HEK293 (cell line): ENCODE measurements around the gene HEXIM1.

ENCODE experiments used
- CTCF ChIA-PET: fragments of 350-600 bp; formaldehyde crosslinking; extraction: SDS; loops from one replicate; lab custom pipeline; 2021; ENCODE audit warnings: antibody characterized with exemption; lab: Yijun Ruan, JAX
- POLR2A ChIA-PET: fragments of 300-600 bp; formaldehyde crosslinking; extraction: SDS; loops from one replicate; lab custom pipeline; 2020; ENCODE audit warnings: antibody characterized with exemption, inconsistent platforms; lab: Yijun Ruan, JAX
- H3K27ac ChIP-seq: fragments of 200-500 bp; sonication (Bioruptor generic); 2 replicates; pipeline ENCODE4 v1.5.1; 2014; ENCODE audit warnings: low read depth, low read length, control low read depth, inconsistent platforms; ENCODE audit errors: extremely low read depth
- H3K36me3 ChIP-seq, 2 experiments: fragments of 200-500 bp in 1 of 2; sonication (Bioruptor generic) in 1 of 2; 1 replicate in 1 of 2; 2 replicates in 1 of 2; pipeline ENCODE4 v1.5.1; 2014 to 2017; ENCODE audit warnings: inconsistent platforms in 2 of 2, low read length in 2 of 2; ENCODE audit not compliant: control insufficient read depth in 2 of 2, insufficient read depth in 1 of 2
- H3K4me1 ChIP-seq: fragments of 200-500 bp; sonication (Bioruptor generic); 2 replicates; pipeline ENCODE4 v1.5.1; 2014; ENCODE audit warnings: mild to moderate bottlenecking, low read length, inconsistent platforms; ENCODE audit not compliant: control insufficient read depth, insufficient read depth
- H3K4me3 ChIP-seq: 2 replicates; pipeline ENCODE4 v1.5.1; 2011; ENCODE audit warnings: low read depth, mild to moderate bottlenecking, control low read depth, low read length, moderate library complexity
- H3K9me3 ChIP-seq: fragments of 200-500 bp; sonication (Bioruptor generic); 2 replicates; pipeline ENCODE4 v1.5.1; 2014; ENCODE audit warnings: low read depth, low read length, inconsistent platforms; ENCODE audit not compliant: control insufficient read depth, insufficient read depth
- ELK4 ChIP-seq: IDR thresholded peaks from 2 replicates; pipeline ENCODE4 v1.6.1; 2011; ENCODE audit warnings: mild to moderate bottlenecking, low read depth, low read length, borderline replicate concordance
- GLI2 ChIP-seq: fragments of 450-650 bp; formaldehyde crosslinking; IDR thresholded peaks from 2 replicates; pipeline ENCODE4; 2017; ENCODE audit warnings: missing biosample characterization, missing genetic modification characterization, low read depth, borderline replicate concordance
- HOXA7 ChIP-seq: sonication (generic); formaldehyde crosslinking; IDR thresholded peaks from 2 replicates; pipeline ENCODE4 v1.8.1; 2022; ENCODE audit warnings: missing genetic modification reagents, borderline replicate concordance
- OVOL3 ChIP-seq: fragments of 450-650 bp; formaldehyde crosslinking; IDR thresholded peaks from 2 replicates; pipeline ENCODE4 v1.5.1; 2016; ENCODE audit warnings: missing biosample characterization, missing genetic modification characterization
- PATZ1 ChIP-seq: fragments of 450-650 bp; formaldehyde crosslinking; IDR thresholded peaks from 2 replicates; pipeline ENCODE4 v1.5.1; 2016; ENCODE audit warnings: missing biosample characterization, missing genetic modification characterization
- PRDM4 ChIP-seq: fragments of 450-650 bp; formaldehyde crosslinking; IDR thresholded peaks from 2 replicates; pipeline ENCODE4 v1.5.1; 2017; ENCODE audit warnings: missing biosample characterization, missing genetic modification characterization
- RBAK ChIP-seq: fragments of 450-650 bp; formaldehyde crosslinking; IDR thresholded peaks from 2 replicates; pipeline ENCODE4 v1.5.1; 2016; ENCODE audit warnings: missing biosample characterization, missing genetic modification characterization
- YY2 ChIP-seq: fragments of 450-650 bp; formaldehyde crosslinking; IDR thresholded peaks from 2 replicates; pipeline ENCODE4 v1.5.1; 2016; ENCODE audit warnings: missing biosample characterization, missing genetic modification characterization
- ZBTB26 ChIP-seq: fragments of 450-650 bp; formaldehyde crosslinking; optimal IDR thresholded peaks from 2 replicates; pipeline ENCODE3; 2016; ENCODE audit warnings: missing biosample characterization, mild to moderate bottlenecking, missing genetic modification characterization
- ZFP3 ChIP-seq: fragments of 450-650 bp; formaldehyde crosslinking; IDR thresholded peaks from 2 replicates; pipeline ENCODE4 v1.5.1; 2016; ENCODE audit warnings: low read depth, missing biosample characterization, missing genetic modification characterization
- ZIC2 ChIP-seq: fragments of 450-650 bp; formaldehyde crosslinking; IDR thresholded peaks from 2 replicates; pipeline ENCODE4 v1.5.1; 2016; ENCODE audit warnings: missing biosample characterization, missing genetic modification characterization
- ZNF214 ChIP-seq: fragments of 450-650 bp; formaldehyde crosslinking; IDR thresholded peaks from 2 replicates; pipeline ENCODE4 v1.5.1; 2017; ENCODE audit warnings: missing biosample characterization, mild to moderate bottlenecking, missing genetic modification characterization, borderline replicate concordance
- ZNF24 ChIP-seq: fragments of 450-650 bp; formaldehyde crosslinking; IDR thresholded peaks from 2 replicates; pipeline ENCODE4 v1.5.1; 2016; ENCODE audit warnings: missing biosample characterization, missing genetic modification characterization
- ZNF274 ChIP-seq, 2 experiments: fragments of 200-500 bp in 1 of 2; fragments of 450-650 bp in 1 of 2; sonication (Bioruptor generic) in 1 of 2; formaldehyde crosslinking in 1 of 2; IDR thresholded peaks; 2 replicates each; pipeline versions ENCODE4 v1.5.1 to v1.6.1; 2014 to 2016; ENCODE audit warnings: borderline replicate concordance in 1 of 2, inconsistent platforms in 1 of 2, low read length in 1 of 2, missing biosample characterization in 1 of 2, missing genetic modification characterization in 1 of 2
- ZNF292 ChIP-seq: fragments of 450-650 bp; formaldehyde crosslinking; IDR thresholded peaks from 2 replicates; pipeline ENCODE4 v1.5.1; 2016; ENCODE audit warnings: low read depth, missing biosample characterization, missing genetic modification characterization, borderline replicate concordance
- ZNF366 ChIP-seq: fragments of 450-650 bp; formaldehyde crosslinking; conservative IDR thresholded peaks from 2 replicates; pipeline ENCODE4 v1.5.1; 2016; ENCODE audit warnings: missing biosample characterization, missing genetic modification characterization
- ZNF37A ChIP-seq: fragments of 450-650 bp; IDR thresholded peaks from 2 replicates; pipeline ENCODE4 v1.5.1; 2018; ENCODE audit warnings: missing biosample characterization, missing genetic modification characterization
- ZNF423 ChIP-seq: fragments of 450-650 bp; formaldehyde crosslinking; IDR thresholded peaks from 2 replicates; pipeline ENCODE4 v1.5.1; 2016; ENCODE audit warnings: missing biosample characterization, missing genetic modification characterization
- ZNF521 ChIP-seq: fragments of 450-650 bp; formaldehyde crosslinking; IDR thresholded peaks from 2 replicates; pipeline ENCODE4 v1.5.1; 2017; ENCODE audit warnings: missing biosample characterization, mild to moderate bottlenecking, missing genetic modification characterization
- ZNF561 ChIP-seq: fragments of 450-650 bp; IDR thresholded peaks from 2 replicates; pipeline ENCODE4 v1.5.1; 2018; ENCODE audit warnings: missing biosample characterization, missing genetic modification characterization, borderline replicate concordance
- ZNF624 ChIP-seq: fragments of 450-650 bp; formaldehyde crosslinking; IDR thresholded peaks from 2 replicates; pipeline ENCODE4 v1.5.1; 2017; ENCODE audit warnings: missing biosample characterization, missing genetic modification characterization
- ZNF626 ChIP-seq: fragments of 450-650 bp; sonication (Bioruptor Pico); formaldehyde crosslinking; IDR thresholded peaks from 2 replicates; pipeline ENCODE4 v1.5.1; 2018; ENCODE audit warnings: missing biosample characterization, missing genetic modification characterization, inconsistent platforms
- ZNF639 ChIP-seq: fragments of 450-650 bp; formaldehyde crosslinking; IDR thresholded peaks from 2 replicates; pipeline ENCODE4 v1.5.1; 2016; ENCODE audit warnings: missing biosample characterization, missing genetic modification characterization
- ZNF654 ChIP-seq: fragments of 450-650 bp; formaldehyde crosslinking; IDR thresholded peaks from 2 replicates; pipeline ENCODE4 v1.5.1; 2016; ENCODE audit warnings: low read depth, missing biosample characterization, missing genetic modification characterization
- ZNF707 ChIP-seq: fragments of 450-650 bp; formaldehyde crosslinking; IDR thresholded peaks from 2 replicates; pipeline ENCODE4 v1.5.1; 2016; ENCODE audit warnings: missing biosample characterization, missing genetic modification characterization
- ZNF76 ChIP-seq: fragments of 450-650 bp; formaldehyde crosslinking; IDR thresholded peaks from 2 replicates; pipeline ENCODE4; 2016; ENCODE audit warnings: low read depth, missing biosample characterization, missing genetic modification characterization, borderline replicate concordance

The HEXIM1 gene

GRCh38 chr17:45127548-45128300, 20.6 kb upstream of the HEXIM1 start:
- H3K36me3 ChIP-seq, result 0 out of 3 replicates have a peak, but pooled peaks cover 0 to 4% of the 10 kb centered on the region in 2 experiments
- H3K4me1 ChIP-seq, result peaks cover 7% of the 10 kb centered on the region
- ChIA-PET CTCF (interaction anchor here (0.7 to 6.2 kb wide), 5 partner anchors 9 to 207 kb away, joined by 3 to 24 read pairs (median 7); no protein-coding TSS in a partner anchor), POLR2A (interaction anchor here (0.6 to 1.8 kb wide), 4 partner anchors 16 to 66 kb away, joined by 4 to 5 read pairs (median 4); partner anchors contain the start of genes HEXIM1, HEXIM2 and NMT1)
- peak overlapping the region; percentile 12; the same call in 1 of the 2 replicates for H3K27ac ChIP-seq
- no peaks in the 10 kb centered on the region for H3K9me3 ChIP-seq
- no peak overlapping the region for H3K4me3 ChIP-seq
- TF ChIP-seq HOXA7 (no peak), ZBTB26 (no peak), PATZ1 (tag by site-specific recombination) (peak; percentile 74), GLI2 (no peak), RBAK (tag by site-specific recombination) (no peak), ZNF24 (tag by site-specific recombination) (no peak), ZNF654 (no peak), ZNF274 (IDR thresholded peaks at IDR 0.05; ENCODE audit: low read length) (no peak), ZNF274 (tag by site-specific recombination; IDR thresholded peaks at IDR 0.05; ENCODE audit: borderline replicate concordance) (no peak), ZNF624 (tag by site-specific recombination) (peak; percentile 90), ELK4 (no peak), ZNF76 (tag by site-specific recombination) (no peak), ZNF639 (tag by site-specific recombination) (no peak), ZNF707 (tag by site-specific recombination) (no peak), PRDM4 (no peak), ZIC2 (tag by site-specific recombination) (peak; percentile 97), ZNF423 (tag by site-specific recombination) (no peak), ZNF521 (tag by site-specific recombination) (no peak), ZNF561 (tag by site-specific recombination) (no peak), ZNF626 (tag by site-specific recombination) (no peak), ZNF292 (no peak), OVOL3 (tag by site-specific recombination) (no peak), ZNF37A (no peak), YY2 (tag by site-specific recombination) (peak; percentile 49; the same call in 1 of the 2 replicates), ZNF366 (no peak), ZFP3 (tag by site-specific recombination) (no peak), ZNF214 (tag by site-specific recombination) (no peak)
